GM10266 (cell line): Measurements from ENCODE around the gene WFDC5.

Source experiments
- DNase-seq: peaks from one replicate; pipeline ENCODE4 v3.0.0; 2012; ENCODE audit errors: extremely low spot score
- CTCF ChIP-seq: IDR thresholded peaks from 2 replicates; pipeline ENCODE4 v1.5.1; 2012; ENCODE audit warnings: mild to moderate bottlenecking, low read depth; ENCODE audit not compliant: control insufficient read depth, insufficient read depth; ENCODE audit errors: missing control alignments

The WFDC5 gene

DNA sequence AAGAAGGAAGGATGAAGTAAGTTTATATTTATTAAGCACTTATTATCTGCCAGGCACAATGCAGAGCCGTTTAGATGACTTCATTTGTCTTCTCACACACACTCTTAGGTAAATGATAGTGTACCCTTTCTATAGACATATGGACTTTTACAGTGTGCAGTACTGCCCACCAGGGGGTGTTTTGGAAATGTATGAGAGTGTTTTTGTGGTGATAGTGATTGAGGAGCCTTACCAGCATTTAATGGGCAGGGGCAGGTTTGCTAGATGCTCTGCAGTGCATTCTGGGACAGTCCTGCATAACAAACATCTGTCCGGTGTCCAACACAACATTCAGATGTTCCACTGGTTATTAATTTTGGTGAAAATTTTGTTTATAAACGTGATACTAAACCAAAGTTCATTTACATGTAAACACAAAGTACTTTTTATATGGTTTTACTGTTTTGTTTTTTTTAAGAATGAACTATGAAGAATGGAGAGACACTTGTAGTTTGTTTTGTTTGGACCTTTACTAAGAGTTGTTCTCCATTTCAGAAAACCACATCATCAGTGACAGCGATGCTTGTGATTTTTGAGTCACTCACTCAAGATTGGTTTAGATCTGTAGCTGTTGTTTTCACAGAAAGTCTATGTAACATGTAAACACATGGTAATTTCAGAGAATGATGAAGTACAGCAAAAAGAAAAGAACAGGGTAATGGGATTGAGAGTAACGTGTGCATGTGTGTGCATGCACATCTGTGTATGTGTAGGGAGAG lies 33.9 kb downstream of the WFDC5 start:
- no peak for DNase-seq
- peak; percentile 3 for TF ChIP-seq CTCF

DNA sequence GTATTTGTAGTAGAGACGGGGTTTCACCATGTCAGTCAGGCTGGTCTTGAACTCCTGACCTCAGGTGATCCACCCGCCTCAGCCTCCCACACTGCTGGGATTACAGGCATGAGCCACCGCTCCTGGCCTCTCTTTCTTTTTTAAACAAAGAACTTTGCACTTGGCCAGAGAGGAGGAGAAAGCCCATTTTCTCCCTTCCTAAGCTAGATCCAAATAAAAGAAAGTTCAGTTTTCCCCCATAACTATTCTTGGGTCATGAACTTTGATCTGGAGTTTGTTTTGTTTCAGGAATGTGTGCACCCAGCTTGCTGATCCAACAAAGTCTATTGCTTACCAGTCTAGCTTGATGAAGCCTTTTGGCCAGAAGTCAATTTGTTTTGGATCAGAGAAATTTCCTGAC lies 37.4 kb downstream of the WFDC5 start:
- no peak for DNase-seq
- no peak for TF ChIP-seq CTCF

- no peak for TF ChIP-seq CTCF
- no peak for DNase-seq
Measured at GRCh38 chr20:45073221-45073620, 41.8 kb downstream of the WFDC5 start.

- no peak for TF ChIP-seq CTCF
- DNase-seq = no peak
Measured at GRCh38 chr20:45072066-45072465, 42.9 kb downstream of the WFDC5 start.

DNA sequence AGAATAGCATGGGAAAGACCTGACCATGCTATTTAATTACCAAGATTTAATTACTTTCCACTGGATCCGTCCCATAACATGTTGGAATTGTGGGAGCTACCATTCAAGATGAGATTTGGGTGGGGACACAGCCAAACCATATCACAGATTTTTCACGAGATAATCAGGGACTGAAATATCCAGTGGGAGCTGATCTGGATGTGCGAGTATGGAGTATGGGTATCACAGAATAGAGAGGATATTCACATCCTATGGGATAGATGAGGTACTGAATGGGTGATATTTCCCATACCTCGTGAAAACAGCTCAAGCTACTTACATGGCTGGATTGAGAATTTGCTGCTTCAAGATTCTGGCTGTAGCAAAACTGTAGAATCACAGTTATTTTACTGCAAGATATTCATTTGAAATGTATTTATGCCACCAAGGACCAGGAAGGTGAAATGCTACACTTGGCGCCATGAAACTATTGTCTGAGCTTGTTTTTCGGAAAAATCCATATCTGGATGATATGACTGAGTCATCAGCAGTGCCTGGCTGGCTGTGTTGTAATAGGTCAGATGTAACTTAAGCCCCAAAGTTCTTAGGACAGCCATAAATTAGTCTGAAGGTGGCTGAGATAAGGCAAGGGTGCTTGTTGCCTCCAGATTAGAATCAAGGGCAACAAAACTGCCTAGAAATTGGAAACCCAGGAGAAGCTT lies 43.9 kb downstream of the WFDC5 start:
- DNase-seq = no peak

GRCh38 chr20:45069261-45069660 lies 45.7 kb downstream of the WFDC5 start:
- DNase-seq = no peak
- TF ChIP-seq CTCF = no peak

More for the DNA sequence above, 43.9 kb downstream of the WFDC5 start:
- no peak for TF ChIP-seq CTCF

GRCh38 chr20:45067558-45067957 lies 47.4 kb downstream of the WFDC5 start:
- DNase-seq = no peak
- no peak for TF ChIP-seq CTCF
